Skeletal muscle cell (primary cell): ENCODE data around the gene FRMD5.

Experiments used
- DNase-seq: peaks from one replicate; pipeline ENCODE4 v3.0.0-alpha.2; 2010; ENCODE audit warnings: low read depth
- H3K4me3 ChIP-seq: 2 replicates; pipeline ENCODE4 v1.5.1; 2011; ENCODE audit warnings: low read depth, mild to moderate bottlenecking, control low read depth, low read length, moderate library complexity

FRMD5 gene

GRCh38 chr15:43915631-43916325, 279.3 kb downstream of the FRMD5 start:
- H3K4me3 ChIP-seq = no peak overlapping the region
- no peak for DNase-seq

DNA sequence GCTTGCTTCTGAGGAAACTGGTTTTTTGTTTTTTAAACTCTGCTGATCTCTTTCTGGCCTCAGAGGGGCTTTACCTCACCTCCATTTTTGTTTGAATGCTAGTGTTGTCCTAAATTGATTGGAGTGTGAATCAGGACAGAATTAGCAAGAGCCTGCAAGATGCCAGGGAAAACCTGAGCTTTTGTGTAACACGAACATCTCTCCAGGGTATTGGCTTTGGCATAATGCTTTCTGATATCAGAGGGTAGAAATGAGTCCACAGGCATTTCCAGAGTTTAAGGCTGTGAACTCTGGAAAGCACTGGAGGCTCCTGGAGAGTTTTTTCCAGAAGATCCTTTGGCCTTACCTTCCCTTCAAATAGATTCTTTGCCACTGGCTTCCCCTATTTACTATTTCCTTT, 281.1 kb downstream of the FRMD5 start:
- no peak overlapping the region for H3K4me3 ChIP-seq
- DNase-seq = no peak

DNA sequence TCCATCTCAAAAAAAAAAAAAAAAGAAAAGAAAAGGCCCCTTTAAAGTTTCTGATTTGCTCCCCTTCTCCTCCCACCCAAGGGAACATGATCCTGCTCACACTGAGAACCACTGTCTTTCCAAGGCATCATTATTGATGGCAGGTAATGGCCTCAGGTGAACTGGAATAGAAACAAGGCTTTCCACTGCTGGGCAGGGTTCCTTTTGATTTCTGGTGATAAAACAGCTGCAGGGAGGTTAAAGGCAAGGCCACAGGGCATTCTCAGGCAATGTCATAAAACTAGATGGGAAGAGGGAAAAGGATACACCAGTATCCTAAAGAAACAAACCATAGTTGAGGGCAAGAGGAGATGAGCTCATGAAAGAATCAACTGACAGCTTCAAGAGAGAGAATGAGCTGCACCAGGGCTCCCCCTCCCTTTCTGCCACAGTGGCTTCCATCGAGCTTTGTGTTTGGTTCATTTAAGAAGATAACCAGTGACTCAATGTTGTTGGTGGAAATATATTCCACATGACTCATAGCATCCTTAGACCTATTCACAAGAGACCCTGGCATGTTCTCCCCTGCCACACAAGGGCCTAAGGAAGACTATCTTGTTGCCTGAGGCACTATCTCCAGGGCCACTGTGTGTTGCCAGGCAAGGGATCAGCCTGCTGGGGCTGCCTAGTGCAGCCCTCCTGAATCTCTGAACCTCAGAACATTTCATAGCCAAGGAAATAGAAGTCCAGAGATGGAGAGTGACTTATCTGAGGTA, 281.9 kb downstream of the FRMD5 start:
- H3K4me3 ChIP-seq = no peak overlapping the region
- DNase-seq = peak; percentile 91

- DNase-seq = no peak
Observed at GRCh38 chr15:43912208-43912607, 282.9 kb downstream of the FRMD5 start.

DNA sequence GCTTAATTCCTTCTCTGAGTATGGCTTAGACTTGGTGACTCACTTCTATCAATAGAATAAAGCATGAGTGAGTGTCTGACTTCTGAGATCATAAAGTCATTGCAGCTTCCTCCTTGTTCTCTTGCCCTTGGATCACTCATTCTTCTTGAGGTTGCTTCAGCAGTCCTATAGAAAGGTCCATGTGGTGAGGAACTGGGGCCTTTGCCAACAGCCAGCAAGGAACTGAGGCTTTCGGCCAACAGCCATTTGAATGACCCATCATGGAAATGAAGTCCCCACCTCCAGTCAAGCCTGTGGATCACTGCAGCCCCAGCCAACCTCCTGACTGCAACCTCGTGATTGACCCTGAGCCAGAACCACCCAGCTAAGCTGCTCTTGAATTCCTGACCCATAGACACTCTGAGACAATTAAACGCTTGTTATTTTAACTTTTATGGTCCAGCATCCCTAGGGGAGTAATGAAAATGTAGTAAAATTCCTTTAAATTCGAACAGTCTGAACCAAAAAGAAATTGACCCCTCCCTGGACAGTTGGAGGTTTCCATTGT, 283.8 kb downstream of the FRMD5 start:
- no peak overlapping the region for H3K4me3 ChIP-seq
- peak; percentile 99 for DNase-seq

More at GRCh38 chr15:43912208-43912607, 282.9 kb downstream of the FRMD5 start:
- H3K4me3 ChIP-seq = no peak overlapping the region

DNA sequence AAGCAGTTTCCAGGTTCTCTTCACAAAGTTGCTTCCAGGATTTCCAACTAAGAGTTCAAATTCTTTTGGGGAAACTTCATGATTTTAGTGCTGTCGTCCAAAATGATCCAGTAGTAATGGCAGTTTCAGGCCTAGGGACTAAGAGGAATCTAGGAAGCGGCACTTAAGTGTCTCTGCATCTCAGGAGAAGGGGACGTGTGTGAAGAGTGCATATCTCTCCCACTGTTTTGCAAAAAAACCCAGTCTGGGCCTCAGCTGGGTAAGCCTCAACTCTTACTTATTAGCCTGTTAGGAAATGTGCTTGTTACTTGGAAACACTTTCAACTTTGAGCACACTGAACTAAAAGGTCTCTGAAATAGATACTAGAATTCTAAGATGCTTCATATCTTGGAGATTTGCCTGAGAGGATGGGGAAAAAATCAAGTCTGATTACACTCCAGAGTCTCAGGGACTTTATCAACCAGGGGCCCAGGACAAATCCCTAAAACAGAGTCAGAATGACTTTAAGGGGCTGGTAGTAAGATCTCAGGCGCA, 286.5 kb downstream of the FRMD5 start:
- DNase-seq = no peak
- H3K4me3 ChIP-seq = no peak overlapping the region

GRCh38 chr15:43905755-43906154, 289.3 kb downstream of the FRMD5 start:
- H3K4me3 ChIP-seq = no peak overlapping the region

DNA sequence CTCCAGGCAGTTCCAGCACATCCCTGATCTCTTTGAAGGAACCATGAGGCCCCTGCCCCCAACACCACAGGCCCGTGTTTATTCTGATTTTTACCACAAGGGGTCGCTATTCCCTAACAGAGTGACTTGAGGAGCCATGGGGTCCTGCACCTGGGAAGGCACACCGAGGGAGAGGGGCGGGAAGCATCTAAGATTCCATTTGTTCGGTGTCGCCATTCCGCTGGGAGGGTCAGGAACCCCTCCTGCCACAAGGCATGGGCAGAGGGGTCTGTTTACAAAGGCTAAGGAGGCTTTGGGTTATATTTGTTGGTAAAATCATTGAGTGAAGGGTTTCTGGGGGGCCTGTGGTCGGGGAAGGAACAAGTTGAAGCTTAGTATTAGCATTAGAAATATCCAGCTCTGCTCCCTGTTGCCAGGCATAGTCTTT, 291.2 kb downstream of the FRMD5 start:
- H3K4me3 ChIP-seq = no peak overlapping the region
- DNase-seq = no peak

More at GRCh38 chr15:43905755-43906154, 289.3 kb downstream of the FRMD5 start:
- DNase-seq = no peak

DNA sequence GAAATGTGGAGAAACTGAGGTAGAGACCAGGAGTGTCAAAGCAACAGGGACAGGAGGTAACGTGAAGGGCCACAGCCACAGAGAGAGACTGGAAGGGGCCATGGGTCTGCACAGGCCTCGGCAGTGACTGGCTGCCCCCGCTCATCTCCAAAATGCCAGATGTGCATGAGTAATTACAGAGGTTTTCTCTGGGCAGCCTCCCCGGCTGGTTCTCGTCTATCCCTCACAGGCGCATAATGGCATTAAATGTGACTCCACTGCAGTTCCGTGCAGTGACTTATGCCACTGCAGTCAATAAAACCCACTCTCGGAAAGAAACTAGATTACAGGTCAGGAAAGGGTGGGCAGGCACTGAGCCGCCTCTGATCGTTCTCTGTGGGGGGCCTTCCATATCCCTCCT, 293.6 kb downstream of the FRMD5 start:
- no peak overlapping the region for H3K4me3 ChIP-seq
- no peak for DNase-seq

DNA sequence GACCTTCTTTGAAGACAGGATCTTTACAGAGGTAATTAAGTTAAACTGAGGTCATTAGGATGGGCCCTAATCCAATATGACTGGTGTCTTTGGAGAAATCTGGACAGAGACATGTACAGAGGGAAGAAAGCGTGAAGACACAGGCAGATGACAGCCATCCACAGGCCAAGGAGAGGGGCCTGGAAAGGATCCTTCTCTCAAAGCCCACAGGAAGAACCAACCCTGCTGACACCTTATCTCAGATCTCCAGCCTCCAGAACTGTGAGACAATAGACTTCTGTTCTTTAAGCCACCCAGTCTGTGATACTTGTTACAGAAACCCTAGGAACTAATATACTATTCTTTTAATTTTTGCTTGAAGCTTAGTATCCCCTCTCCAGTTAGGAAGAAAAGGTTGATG, 294.1 kb downstream of the FRMD5 start:
- no peak overlapping the region for H3K4me3 ChIP-seq
- DNase-seq = no peak

- DNase-seq = no peak
- no peak overlapping the region for H3K4me3 ChIP-seq
Observed at GRCh38 chr15:43899928-43900327, 295.1 kb downstream of the FRMD5 start.

GRCh38 chr15:43898891-43899290, 296.2 kb downstream of the FRMD5 start:
- no peak overlapping the region for H3K4me3 ChIP-seq
- DNase-seq = no peak

DNA sequence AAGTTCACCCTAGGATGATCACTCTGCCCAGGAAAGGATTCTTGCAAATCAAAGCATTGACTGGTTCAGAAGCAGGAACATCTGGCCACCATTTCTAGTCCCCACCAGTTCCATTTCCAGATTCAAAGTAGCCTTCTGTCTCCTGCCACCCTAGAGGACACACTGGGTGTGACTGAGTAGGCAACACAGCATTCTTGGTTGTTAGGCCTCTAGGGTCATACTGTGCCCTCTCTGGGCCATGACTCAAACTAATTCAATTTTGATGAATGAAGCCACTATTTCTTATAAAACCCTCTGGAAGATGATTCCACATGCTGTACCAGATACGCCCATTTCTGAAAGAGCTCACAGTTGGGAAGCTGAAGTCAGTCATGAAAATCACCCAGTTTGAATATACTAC, 298.5 kb downstream of the FRMD5 start:
- H3K4me3 ChIP-seq = no peak overlapping the region
- DNase-seq = no peak

DNA sequence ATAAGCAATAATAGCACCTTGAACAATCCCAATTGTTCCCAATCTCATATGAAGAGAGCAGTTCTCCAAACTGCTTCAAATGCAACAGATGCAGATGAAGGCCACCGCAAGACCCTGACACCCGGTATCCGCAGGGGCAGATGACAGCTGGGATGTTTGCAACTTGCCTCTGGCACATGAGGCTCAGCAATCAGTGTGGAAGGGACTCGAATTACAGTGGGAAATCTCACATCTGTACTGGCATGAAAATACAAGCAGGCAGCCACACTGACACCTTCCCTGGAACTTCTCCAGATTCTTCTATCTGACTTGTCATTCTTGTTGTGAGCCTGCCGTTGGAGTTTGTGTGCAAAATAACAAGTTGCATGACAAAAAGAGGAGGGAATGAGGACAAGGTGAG, 299.5 kb downstream of the FRMD5 start:
- no peak overlapping the region for H3K4me3 ChIP-seq
- DNase-seq = no peak

DNA sequence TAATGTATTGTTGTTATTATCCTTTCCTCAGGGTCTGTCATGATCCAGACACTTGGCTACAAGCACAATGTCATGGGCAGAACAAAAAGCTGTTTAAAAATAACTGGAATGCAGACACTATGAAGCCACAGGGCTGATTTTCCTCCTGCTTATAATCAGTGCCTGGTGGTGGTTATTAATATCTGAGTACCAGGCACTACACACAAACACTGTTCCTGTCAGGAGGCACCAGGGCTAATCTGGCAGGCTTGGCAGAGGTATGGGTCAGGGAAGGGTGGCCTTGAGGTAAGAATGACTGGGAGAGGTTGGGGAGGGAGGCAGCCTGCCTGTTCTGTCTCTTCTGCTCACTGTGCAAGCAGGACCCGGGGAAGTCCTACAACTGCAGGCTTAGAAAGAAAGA, 301.1 kb downstream of the FRMD5 start:
- H3K4me3 ChIP-seq = no peak overlapping the region
- DNase-seq = no peak

GRCh38 chr15:43889042-43889441, 306.0 kb downstream of the FRMD5 start:
- no peak overlapping the region for H3K4me3 ChIP-seq
- DNase-seq = no peak

GRCh38 chr15:43887901-43888300, 307.2 kb downstream of the FRMD5 start:
- DNase-seq = no peak
- H3K4me3 ChIP-seq = no peak overlapping the region

DNA sequence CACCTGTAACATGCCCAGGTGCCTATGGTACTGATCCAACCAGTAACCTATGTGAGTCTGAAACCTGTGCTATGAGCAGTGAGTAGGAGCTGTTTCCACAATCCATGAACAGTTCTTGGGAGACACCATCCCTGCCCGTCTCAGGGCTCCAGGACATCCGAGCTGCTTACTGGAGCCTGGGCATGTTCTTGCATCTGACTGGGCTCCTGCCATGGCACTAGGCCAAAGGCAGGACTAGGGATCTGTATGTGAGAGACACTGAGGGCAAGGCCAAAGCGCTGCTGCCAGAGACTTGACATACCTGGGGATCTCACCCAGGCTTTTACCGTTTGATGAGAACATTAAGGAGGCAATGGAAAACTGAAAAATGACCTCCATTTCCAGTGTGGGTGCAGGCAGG, 308.5 kb downstream of the FRMD5 start:
- H3K4me3 ChIP-seq = no peak overlapping the region
- no peak for DNase-seq

DNA sequence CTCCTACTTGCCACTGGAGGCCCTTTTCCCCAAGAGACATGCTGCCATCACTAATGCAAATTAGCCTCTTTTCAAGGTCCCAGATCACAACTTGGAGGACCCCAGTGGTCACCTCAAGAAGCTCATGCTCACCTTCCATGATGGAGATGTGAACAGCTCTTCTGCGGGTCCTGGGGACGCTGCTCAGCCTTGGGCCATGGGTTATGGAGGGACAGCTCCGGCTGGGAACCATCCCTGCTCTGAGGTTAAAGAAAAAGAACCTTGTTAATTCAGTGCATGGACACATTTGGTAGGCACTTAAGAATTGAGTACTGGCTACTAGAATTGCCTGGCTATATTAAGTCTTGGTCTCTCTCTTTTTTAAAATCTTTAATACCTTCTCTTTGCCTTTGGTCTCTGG, 311.5 kb downstream of the FRMD5 start:
- no peak overlapping the region for H3K4me3 ChIP-seq
- DNase-seq = no peak

GRCh38 chr15:43881944-43882343, 313.1 kb downstream of the FRMD5 start:
- no peak overlapping the region for H3K4me3 ChIP-seq
- DNase-seq = no peak

- H3K4me3 ChIP-seq = no peak overlapping the region
- DNase-seq = no peak
Observed at GRCh38 chr15:43881245-43881644, 313.8 kb downstream of the FRMD5 start.
